Vagina (tissue), 2 donors: Measurements from ENCODE around the gene FAM53B. TPM values are rescaled to one million over a fixed set of nuclear protein-coding genes. Genes with fewer than 3 reads are reported as not detected.

Experiments used
- DNase-seq, 2 donors: peaks; one replicate each; pipeline ENCODE4 v3.0.0-alpha.2; 2017; ENCODE audit errors: extremely low spot score in 2 of 2
- H3K27ac ChIP-seq: fragments of 200-600 bp; sonication (generic); one replicate; pipeline ENCODE4 v1.5.1; 2019
- H3K27me3 ChIP-seq: fragments of 200-600 bp; sonication (generic); one replicate; pipeline ENCODE4 v1.5.1; 2019
- H3K36me3 ChIP-seq, 2 donors: fragments of 200-600 bp; sonication (generic); one replicate each; pipeline ENCODE4 v1.5.1; 2017 to 2019
- H3K4me1 ChIP-seq: fragments of 200-600 bp; sonication (generic); one replicate; pipeline ENCODE4 v1.5.1; 2019
- H3K4me3 ChIP-seq, 2 donors: fragments of 200-600 bp; sonication (generic); 1 replicate in 1 of 2; 2 replicates in 1 of 2; pipeline ENCODE4 v1.5.1; 2016 to 2019
- H3K9me3 ChIP-seq: fragments of 200-600 bp; sonication (generic); one replicate; pipeline ENCODE4 v1.5.1; 2019
- POLR2A ChIP-seq, 2 donors: fragments of 450-650 bp; IDR thresholded peaks; one replicate each; pipeline ENCODE4 v1.6.1; 2017; ENCODE audit warnings: antibody characterized with exemption in 2 of 2, mild to moderate bottlenecking in 2 of 2, moderate library complexity in 2 of 2
- POLR2AphosphoS5 ChIP-seq, 2 donors: sonication (generic); formaldehyde crosslinking; IDR thresholded peaks; one replicate each; pipeline ENCODE4 v1.9.0; 2017; ENCODE audit warnings: antibody characterized with exemption in 2 of 2, mild to moderate bottlenecking in 2 of 2, low read depth in 1 of 2; ENCODE audit not compliant: insufficient read depth in 1 of 2
- intact Hi-C: fragments of 100-400 bp; cut with DNase I; formaldehyde crosslinking; loops from one replicate; pipeline ENCODE4 v1.15.1; 2023
- total RNA-seq: library from RNA; depleted of rRNA; stranded (reverse); fragments of >200 nt; gene quantifications from one replicate; pipeline ENCODE4 v1.2.3, GENCODE V29; 2016
- TF ChIP-seq, protein P1 (sequence below), 3 experiments: fragments of 450-650 bp in 2 of 3; fragments of 200-600 bp in 1 of 3; sonication (generic) in 1 of 3; IDR thresholded peaks; one replicate each; pipeline ENCODE4 v1.5.1; 2017 to 2019; ENCODE audit warnings: antibody characterized with exemption in 3 of 3, mild to moderate bottlenecking in 2 of 3, moderate library complexity in 2 of 3

Gene FAM53B
- total RNA-seq, 1 donor from 2014 or later: 35.1 TPM

DNA sequence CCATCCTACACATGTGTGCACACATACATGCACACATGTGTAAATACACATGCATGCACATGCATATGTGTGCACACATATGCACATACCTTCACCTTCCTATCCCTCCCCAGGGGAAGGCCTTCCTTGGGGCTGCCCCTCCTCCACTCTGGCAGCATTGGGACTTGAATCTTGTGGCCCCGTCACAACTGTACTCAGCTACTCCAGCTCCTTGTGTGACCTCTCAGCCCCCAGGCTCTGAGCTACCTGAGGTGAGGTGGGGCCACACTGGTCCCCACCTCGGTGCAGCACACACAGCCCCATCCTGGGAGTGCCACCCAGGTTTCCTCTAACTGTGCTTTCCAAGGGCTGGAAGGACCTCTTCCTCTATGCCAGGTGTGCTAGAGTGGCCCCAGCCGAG, 166.5 kb downstream of the FAM53B start:
- Histone ChIP-seq H3K27ac (no peak overlapping the region), H3K36me3 (no peaks in the 10 kb centered on the region), H3K4me3 (no peak overlapping the region), H3K9me3 (no peaks in the 10 kb centered on the region), H3K27me3 (no peaks in the 10 kb centered on the region), H3K4me1 (peaks cover 10% of the 10 kb centered on the region)
- no peak for TF ChIP-seq POLR2A (IDR thresholded peaks at IDR 0.05)
- no peak for TF ChIP-seq POLR2AphosphoS5 (IDR thresholded peaks at IDR 0.05; ENCODE audit: insufficient read depth in 1 of 2, low read depth in 1 of 2)
- TF ChIP-seq, protein P1, sequence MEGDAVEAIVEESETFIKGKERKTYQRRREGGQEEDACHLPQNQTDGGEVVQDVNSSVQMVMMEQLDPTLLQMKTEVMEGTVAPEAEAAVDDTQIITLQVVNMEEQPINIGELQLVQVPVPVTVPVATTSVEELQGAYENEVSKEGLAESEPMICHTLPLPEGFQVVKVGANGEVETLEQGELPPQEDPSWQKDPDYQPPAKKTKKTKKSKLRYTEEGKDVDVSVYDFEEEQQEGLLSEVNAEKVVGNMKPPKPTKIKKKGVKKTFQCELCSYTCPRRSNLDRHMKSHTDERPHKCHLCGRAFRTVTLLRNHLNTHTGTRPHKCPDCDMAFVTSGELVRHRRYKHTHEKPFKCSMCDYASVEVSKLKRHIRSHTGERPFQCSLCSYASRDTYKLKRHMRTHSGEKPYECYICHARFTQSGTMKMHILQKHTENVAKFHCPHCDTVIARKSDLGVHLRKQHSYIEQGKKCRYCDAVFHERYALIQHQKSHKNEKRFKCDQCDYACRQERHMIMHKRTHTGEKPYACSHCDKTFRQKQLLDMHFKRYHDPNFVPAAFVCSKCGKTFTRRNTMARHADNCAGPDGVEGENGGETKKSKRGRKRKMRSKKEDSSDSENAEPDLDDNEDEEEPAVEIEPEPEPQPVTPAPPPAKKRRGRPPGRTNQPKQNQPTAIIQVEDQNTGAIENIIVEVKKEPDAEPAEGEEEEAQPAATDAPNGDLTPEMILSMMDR (IDR thresholded peaks at IDR 0.05): no peak
- DNase-seq: no peak
- intact Hi-C loops: no loop called here

DNA sequence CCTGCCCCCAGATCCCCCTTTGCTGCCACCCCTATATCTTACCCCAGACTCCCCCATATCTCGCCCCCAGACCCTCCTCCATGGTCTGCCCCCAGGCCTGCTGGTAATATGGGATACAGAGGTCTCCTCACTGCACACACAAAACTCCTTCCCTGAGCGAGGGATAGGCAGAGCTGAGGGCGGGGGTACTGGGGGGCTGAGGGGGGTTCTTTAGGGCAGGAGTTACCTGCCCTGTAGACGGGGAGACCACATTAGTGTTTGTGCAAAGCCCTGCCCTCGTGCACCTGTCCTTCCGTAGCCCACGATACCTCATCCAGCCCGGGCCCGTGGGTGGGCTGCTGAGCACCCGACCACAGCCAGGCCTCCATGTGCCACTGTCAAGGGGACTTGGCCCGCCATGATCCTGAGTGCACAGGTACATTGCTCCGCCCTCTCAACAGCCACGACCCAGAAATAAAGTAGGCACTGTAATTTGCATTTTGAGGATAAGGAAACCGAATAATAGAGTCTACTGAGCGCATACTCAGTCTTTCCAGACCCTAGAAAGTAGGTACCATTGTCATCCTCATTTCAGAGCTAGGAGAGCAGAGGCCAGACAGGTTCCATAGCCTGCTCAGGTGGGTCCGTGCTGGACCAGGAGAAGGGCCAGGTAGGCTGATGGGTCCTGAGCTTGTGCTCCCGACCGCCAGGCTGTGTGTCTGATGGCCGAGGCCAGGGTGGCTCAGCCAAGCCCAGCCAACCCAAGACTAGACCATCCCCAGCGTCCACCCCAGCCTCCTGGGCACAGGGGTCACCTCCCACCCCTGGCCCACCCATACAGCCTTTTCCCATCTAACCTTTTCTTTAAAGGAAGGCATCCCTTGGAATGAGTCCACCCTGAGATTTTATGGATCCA, 167.4 kb downstream of the FAM53B start:
- Histone ChIP-seq H3K4me1 (peaks cover 10% of the 10 kb centered on the region), H3K9me3 (no peaks in the 10 kb centered on the region), H3K27me3 (no peaks in the 10 kb centered on the region), H3K4me3 (no peak overlapping the region), H3K27ac (no peak overlapping the region), H3K36me3 (no peaks in the 10 kb centered on the region)
- no peak for DNase-seq
- intact Hi-C loops: no loop called here
- TF ChIP-seq POLR2AphosphoS5 (IDR thresholded peaks at IDR 0.05; ENCODE audit: insufficient read depth in 1 of 2, low read depth in 1 of 2) (no peak), POLR2A (IDR thresholded peaks at IDR 0.05) (no peak)
- TF ChIP-seq, protein P1 (IDR thresholded peaks at IDR 0.05): no peak

DNA sequence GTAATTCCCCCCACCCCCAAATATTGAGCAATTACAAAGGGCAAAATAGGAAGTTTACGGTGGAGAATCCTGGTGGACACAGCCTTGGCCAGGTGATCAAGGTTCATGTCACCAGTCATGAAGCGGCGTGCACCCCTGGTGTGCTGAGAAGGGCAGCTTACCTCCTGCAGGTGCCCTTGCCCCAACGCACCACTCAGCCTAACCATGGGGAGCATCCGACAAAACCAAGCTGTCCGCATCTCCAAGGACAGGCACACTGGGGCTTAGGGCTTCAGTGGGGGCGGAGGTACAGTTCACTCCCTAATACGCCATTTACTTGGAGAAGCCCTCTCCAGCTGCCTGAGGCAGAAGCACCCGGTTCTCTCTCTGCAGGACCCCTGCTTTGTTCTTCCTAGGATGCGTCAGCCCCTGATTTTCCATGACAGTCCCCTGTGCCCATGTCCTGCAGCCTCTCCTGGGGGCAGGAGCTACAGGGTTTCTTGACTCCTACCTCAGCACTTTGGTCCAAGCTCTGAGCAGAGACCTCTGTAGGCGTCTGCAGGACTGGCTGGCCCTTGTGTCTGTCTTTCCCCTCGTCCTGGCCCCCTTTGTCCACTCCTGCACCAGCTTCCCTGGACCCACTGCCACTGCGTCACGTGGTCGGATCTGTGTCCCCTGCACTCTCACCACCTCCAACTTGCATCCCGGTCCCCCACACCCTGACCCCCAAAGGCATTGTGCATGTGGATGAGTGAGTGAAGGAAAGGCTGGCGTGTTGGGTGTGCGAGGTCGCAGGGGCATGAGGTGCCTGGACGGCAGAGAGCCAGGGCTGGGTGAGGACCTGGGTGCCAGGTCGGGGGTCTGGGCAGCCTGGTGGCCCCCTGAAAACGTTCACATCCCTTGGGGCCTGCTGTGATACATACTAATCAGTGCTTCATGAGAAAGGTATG, 168.8 kb downstream of the FAM53B start:
- Histone ChIP-seq H3K27ac (no peak overlapping the region), H3K4me3 (no peak overlapping the region), H3K9me3 (no peaks in the 10 kb centered on the region), H3K4me1 (peaks cover 10% of the 10 kb centered on the region), H3K27me3 (no peaks in the 10 kb centered on the region), H3K36me3 (no peaks in the 10 kb centered on the region)
- intact Hi-C loops: no loop called here
- TF ChIP-seq POLR2A (IDR thresholded peaks at IDR 0.05) (no peak), POLR2AphosphoS5 (IDR thresholded peaks at IDR 0.05; ENCODE audit: insufficient read depth in 1 of 2, low read depth in 1 of 2) (no peak)
- TF ChIP-seq, protein P1 (IDR thresholded peaks at IDR 0.05): no peak
- no peak for DNase-seq

DNA sequence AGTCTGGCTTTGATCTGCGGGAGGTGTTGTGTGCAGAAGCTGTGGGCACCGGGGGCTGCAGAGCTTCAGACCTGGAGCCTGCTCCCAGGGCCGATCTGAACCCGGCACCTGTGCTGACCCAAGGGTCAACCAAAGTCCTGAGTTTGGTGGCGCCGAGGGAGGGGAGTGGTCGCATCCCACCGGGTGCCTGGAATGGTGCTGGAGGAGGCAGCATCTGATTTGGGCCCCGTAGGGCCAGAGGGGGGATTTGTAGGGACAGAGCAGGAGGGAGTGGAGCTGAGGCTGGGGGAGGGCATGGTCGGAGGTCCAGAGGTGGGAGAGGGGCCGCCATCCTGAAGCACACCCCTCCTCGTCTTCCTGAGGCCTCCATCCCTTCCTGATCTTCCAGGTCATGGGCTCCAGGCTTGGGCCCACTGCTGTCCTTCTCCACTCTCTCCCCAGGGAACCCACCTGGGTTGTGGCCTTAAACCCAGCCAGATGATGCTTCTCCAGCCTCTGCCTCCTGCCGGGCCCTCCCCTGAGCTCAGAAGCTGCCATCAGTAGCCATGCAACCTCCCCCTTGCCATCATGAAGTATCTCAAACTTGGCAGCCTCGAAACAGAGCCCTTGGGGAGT, 169.6 kb downstream of the FAM53B start:
- Histone ChIP-seq H3K4me3 (no peak overlapping the region), H3K27ac (no peak overlapping the region), H3K36me3 (no peaks in the 10 kb centered on the region), H3K4me1 (peaks cover 10% of the 10 kb centered on the region), H3K27me3 (no peaks in the 10 kb centered on the region), H3K9me3 (no peaks in the 10 kb centered on the region)
- TF ChIP-seq POLR2AphosphoS5 (IDR thresholded peaks at IDR 0.05; ENCODE audit: insufficient read depth in 1 of 2, low read depth in 1 of 2) (no peak), POLR2A (IDR thresholded peaks at IDR 0.05) (no peak)
- TF ChIP-seq, protein P1 (IDR thresholded peaks at IDR 0.05): no peak
- intact Hi-C loops: no loop called here
- DNase-seq: no peak
